Stimulated activated CD4-positive, alpha-beta T cell treated with anti-CD3 and anti-CD28 coated beads, Interleukin-2, amount 100 ng/mL, for 48 hours (primary cell): ENCODE data around the gene PAQR5.

Experiments
- DNase-seq, 2 donors: peaks; one replicate each; pipeline ENCODE4 v3.0.0-alpha.2; 2020

PAQR5 gene

DNA sequence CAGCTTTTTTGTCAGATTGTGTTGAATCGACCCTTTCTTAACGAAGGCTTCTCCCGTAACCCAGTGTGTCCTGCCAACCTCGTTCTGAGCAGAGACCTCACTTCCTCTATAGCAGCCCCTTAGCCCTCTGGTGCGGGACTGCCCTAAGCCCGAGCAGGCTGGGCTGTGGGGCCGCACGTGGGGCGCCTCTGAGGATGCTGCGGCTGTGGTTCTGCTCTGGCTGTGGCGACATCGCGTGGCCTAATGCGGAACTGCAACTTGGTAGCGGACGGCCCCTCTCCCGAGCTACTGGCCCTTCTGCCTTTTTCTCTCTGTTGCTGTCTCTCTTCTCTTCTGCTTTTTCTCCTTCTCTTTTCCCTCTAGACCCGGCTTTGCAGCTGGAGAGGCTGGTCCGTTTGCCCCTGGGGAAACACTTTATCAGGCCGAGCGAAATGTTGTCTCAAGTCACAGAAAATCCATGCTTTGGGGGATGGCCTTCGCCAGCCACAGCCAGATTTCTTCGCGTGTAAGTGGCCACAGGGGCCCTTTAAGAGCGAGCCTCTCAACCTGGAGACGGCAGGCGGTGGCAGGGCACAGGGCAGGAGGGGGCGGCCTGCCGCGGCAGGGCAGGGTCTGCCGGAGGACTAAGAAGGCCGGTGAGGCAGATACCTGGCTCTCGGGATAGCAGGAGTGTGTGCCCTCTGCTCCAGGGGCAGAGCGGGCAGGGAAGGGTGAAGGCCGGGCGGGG lies 96.0 kb downstream of the PAQR5 start:
- DNase-seq, result peak; percentile 91 to 92

DNA sequence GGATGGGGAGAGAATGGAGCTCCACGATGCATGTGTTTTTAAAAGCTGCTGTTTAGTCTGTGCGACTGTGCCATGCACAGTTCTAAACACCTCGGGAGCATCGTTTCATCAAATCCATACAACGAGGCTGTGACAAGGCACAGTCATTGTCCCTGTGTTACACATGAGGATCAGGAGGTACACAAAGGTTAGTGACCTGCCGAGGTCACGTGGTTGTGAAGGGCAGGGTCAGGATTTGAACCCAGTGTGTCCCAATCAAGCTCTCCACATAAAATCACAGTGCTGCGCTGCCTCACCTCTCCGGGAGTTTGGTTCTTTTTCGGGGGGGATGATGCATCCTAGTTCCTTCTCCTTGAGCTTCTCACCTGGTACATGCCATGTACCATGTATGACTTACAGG lies 96.7 kb downstream of the PAQR5 start:
- no peak for DNase-seq

DNA sequence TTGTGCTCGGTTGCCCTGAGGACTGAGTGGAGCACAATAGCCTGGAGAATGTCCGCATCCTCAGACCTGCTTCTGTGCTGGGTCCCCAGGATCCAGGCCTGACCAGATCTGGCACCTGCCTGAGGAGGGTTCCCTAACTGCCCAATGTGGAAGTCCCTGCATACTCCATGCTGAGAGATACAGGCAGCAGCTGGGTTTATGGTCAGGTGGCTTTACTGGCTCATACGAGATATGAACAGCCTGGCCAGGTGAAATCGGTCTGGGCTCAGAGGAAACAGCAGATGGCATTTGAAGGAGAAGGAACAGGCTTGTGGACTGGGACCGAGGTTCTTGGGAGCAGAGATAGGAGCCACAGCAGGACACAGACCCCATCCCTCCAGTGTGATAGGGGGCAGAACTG lies 97.3 kb downstream of the PAQR5 start:
- no peak for DNase-seq

DNA sequence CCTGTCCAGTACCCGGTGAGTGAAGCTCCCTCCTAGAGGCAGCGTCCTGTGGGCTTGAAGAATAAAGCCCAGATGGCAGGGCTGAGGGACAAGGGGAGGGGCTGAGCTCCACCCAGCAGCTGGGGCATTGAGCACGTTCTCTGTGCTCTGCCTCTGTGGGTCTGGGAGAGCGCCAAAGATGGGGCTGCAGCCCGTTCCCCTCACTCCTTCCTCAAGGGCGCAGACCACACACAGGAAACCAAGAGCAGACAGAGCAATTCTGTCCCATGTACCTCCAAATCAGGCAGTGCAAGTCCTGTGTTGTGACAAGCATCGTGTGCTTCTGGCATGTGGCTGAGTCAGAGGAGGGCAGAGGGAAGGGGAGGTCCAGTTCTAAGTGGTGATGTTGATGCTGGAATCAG lies 99.8 kb downstream of the PAQR5 start:
- DNase-seq, result no peak

DNA sequence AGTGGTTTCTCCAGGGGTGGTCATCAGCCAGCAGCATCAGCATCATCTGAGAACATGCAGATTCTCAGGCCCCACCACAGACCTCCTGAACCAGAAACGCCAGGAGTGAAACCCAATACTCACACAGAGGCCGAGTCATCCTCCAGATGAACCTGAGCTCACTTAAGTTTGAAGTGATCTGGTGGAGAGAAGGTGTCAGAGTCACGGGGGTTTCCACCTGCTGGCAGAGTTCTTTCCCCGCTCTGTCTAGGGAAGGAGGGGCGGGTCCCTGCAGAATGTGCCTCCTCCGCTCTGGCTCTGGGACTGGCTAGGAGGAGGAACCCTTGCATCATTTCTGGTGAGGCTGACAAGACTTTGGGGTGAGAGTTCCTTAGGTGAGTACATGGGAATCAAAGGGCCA lies 102.1 kb downstream of the PAQR5 start:
- DNase-seq, result no peak

DNA sequence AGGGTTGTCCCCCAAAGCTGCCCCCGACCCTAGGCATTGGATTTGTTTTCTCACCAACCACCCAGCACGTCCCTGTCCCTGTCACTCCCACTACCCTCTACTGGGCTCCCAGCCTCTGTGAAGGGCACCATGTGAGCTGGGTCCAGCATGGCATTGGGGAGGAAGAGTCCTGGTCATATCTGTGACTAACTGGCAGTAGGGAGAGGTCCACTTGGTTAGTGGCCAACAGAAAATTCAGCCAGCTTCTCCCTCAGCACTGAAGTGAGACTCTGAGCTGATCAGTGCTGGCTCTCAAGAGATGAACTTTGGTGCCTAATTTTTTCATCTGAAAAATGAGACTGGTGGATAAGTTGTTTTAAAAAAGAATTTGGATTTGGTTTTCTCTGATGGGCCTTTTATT lies 104.1 kb downstream of the PAQR5 start:
- DNase-seq, result no peak

DNA sequence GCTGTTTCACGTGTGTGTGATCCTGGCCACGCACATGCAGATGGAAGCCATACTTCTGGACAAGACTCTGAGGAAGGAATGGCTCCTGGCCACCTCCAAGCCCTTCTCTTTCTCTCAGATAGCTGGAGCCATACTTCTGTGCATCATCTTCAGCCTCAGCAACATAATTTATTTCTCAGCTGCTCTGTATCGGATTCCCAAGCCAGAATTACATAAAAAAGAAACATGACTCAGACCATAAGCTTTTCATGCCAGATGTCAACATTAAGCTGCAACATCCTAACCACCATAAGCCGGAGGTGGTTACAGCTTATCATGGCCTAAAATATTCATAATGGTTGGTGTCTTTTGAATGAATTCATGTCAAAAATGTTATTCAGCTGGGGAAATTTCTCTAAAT lies 104.9 kb downstream of the PAQR5 start:
- DNase-seq, result no peak

DNA sequence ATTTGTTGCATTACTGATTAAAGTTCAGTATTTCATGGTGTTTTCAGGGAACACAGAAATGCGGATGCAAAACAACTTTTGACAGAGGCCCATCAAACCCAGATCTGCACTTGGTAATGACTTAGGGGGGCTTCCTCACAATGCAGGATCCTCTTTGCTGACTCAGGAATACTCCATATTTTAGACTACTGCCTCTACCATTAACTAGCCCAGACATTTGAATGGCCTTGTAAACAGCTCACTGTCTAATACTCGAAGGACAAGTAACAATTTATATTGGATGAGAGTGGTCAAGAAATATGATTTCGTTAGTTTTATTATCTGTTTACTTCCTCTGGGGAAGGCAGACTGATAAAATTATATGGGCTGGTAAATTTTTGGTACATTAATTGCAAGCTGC lies 106.4 kb downstream of the PAQR5 start:
- no peak for DNase-seq

DNA sequence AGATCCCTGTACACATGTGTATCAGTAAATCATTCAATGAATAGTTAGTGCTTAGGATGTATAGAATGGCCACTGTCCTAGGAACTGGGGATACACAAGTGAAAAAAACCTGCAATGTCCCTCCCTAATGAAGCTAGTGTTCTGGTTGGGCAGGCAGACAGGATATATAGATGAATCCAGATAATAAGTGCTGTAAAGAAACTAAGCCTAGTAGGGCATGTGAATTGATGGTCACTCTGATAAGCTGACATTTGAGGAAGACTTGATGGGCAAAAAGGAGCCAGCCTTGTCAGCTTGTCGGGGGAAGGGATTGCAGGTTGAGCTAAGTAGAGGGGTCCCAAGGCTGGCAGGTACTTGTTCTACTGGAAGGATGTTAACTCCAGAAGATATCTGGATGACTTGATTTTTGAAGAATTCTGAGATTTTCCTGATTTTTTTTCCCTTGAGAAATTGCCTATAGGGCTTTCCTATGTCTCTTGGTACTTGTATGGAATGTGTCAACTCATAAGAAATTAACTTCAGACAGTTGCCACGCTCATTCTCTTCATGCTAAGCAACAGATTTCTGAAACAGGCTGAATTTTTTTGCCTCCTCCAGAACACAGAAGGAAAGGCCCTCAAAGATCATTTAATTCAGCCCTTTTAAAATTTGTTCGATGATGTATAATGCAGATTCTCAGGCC lies 109.1 kb downstream of the PAQR5 start:
- no peak for DNase-seq

DNA sequence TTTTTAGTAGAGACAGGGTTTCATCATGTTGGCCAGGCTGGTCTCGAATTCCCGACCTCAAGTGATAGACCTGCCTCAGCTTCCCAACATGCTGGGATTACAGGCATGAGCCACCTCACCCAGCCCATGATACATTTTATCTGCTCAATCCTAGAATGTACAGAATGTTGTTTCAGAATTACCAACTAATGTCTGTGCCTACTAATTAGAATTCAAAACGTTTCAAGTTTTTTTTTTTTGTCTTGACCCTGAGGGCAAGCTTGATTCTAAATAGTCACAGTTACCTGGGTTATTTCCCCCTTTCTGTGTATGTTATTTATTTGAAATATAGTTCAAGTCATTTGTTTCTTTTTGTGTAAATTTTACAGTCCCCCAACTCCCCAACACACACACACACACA lies 110.1 kb downstream of the PAQR5 start:
- no peak for DNase-seq

DNA sequence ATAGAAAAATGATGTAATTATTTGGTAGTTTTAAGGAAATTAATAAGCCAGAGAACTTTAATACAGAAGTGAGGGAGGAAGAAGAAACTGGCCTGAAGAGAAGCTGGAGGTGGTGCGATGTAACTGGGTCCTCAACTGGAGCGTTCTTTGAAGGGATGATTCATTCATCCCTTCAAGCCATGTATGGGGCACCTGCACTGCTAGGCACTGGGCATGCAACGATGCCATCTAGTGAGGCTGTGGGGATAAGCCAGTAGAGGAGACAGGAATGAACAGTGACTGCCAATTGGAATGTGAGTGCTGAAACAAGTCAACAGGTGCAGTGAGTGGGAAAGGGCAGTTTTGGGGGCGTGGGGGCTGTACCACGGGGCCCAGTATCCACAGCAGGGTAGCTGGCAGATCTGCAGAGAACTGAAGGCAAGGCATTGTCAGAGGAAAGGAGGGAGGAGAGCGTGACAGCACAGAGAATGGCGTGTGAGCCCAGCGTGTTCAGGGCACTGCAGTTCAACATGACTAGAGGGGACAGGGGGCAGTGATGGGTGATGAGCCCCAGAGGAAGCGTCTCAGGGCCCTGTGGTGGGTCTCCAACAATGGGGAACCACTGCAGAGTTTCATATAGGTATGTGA lies 111.6 kb downstream of the PAQR5 start:
- no peak for DNase-seq

DNA sequence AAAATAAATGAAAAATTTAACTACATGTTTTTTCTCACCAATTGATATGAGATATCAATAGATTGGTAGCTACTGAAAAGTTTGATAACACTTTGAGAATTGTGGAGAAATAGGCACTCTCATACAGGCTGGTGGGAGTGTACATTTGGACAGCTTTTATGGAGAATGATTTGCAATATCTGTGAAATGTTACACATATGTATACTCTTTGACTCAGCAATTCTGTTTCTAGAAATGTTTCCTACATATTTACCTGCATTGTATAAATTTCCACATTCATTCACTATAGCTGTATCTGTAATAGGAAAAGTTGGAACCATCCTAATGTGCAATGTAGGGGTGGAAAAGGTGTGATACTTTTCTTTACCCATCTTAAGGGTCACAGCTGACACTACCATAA lies 113.6 kb downstream of the PAQR5 start:
- DNase-seq, result no peak

DNA sequence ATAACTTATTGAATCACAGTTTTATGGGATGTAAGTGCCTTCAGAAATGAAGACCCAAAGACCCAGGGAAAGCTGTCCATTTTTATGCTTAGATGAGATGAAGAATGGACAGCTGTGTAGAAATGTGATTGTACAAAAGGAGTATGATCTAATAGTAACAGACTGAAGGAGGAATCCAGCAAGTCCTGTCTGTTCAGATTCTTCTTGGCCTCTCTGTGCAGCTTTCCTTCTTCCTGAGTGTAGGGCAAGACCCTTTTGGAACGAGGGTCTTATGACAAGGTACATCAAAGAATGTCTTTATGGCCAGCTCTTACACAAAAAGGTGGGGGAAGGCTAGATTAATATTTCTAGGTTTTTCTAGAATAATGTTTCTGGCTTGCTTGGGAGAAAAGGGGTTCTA lies 114.0 kb downstream of the PAQR5 start:
- no peak for DNase-seq

DNA sequence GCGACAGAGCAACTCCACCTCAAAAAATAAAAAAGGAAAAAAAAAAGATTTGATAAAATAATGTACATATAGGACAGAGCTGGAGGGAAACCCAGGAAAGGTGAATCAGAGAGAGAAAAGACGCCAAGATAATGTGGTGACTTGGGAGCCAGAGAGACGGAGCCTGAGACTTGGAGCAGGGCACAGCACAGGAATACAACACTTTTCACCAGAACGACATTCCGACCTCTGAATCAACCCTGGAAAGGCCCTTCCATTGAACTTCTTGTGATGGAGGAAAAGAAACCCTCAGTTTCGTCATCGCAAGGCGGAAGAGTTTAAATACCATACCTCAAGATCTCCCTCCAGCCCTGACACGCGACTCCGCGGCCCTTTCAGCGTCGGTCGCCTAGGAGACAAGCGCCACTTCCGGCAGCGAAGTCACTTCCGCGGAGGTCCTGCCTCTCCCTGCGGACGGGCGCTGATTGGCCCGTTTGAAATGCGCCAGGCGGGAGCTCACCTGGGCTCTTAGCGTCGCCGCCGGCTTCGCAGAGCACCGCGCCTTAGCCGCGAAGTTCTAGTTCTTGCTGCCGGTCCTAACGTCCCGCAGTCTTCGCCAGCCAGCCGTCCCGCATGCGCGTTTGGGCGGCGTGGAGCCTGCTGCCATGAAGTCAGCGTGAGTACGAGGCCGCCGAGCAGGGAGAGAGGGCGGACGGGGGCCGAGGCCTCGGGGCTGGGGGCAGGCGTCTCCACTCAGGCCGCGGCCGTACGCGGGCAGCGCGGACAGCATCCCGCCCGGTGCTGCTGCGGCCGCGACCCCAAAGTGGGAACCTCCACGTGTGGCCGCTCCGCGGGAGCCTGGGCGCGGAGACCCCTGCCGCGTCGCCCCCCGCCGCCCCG lies 115.3 kb downstream of the PAQR5 start, which contains the start of gene KIF23:
Gene KIF23 (plus strand): TSS at position 528 of the 879 bp plus-strand sequence. CDS start 117 bp downstream, at position 645.
- peak; percentile 87 for DNase-seq

DNA sequence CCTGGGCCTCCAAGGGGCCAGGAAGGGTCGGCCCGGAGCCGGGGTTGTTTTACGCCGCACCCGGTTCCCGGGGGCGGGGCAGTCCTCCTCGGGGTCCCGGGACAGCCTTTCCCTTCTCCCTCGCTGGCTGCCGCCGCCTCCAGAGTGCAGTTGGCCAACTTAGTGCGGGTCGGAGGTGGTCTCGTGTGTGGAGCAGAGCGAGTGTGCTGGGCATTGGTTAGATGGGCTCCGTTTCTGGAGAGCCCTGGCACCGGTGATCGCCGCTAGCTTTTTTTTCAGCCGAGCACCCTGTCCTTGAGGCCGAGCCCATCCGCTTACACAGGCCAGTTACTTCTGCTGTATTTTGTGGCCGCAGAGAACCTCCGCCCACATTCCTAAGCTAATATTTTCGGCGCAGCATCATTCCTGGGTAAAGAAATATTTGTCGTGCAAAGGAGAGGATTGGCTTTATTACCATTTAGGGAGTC lies 116.0 kb downstream of the PAQR5 start:
- DNase-seq, result no peak

DNA sequence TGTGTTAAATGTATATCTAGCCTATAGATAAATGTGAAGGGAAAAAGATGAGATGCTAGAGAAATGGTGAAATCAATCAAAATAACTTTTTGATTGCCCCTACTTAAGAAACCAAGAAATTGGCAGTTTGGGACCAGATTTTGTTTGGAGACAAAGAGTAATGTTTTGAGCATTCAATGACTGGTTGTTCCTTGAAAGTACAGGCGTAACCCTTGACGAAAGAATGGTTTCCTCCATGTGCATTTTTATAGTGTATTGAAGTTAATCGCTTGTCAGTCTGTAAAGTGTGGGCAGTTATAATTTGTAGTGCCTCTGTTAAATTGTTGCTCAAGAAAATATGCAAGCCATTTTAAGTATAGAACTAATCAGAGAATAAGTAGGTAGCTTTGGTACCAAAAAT lies 116.7 kb downstream of the PAQR5 start:
- no peak for DNase-seq

DNA sequence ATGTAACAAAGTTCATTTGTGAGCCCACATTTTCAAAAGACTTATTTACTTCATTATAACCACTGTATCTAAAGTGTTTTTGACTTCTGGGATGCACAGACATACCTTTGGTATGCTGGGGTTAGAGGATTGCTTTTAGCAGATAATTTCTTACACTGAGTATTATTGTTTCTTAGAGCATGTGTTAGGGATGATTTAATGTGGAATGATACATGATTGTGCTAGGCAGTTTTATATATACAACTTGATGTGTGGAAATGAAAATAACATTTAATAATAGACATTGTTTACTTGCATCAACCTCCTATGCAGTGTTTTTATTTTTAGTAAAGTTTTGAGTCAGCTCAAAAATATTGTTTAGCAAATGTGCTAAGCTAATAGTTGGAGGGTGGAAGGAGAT lies 118.9 kb downstream of the PAQR5 start:
- no peak for DNase-seq

DNA sequence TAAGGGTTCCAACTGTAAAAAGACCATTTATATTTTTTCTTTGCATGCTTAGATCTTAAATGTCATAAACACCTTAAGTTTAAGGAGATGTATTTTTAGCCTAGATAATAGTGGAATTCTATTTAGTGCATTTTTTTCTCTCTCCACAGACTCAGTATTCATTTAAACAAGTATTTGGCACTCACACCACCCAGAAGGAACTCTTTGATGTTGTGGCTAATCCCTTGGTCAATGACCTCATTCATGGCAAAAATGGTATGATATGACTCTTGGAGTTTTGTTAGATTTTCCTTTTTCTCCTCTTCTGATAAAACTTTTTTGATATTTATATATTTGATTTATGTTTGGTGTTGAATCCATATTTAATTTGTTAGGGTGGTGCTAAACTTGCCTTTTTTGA lies 122.8 kb downstream of the PAQR5 start:
- DNase-seq, result no peak

DNA sequence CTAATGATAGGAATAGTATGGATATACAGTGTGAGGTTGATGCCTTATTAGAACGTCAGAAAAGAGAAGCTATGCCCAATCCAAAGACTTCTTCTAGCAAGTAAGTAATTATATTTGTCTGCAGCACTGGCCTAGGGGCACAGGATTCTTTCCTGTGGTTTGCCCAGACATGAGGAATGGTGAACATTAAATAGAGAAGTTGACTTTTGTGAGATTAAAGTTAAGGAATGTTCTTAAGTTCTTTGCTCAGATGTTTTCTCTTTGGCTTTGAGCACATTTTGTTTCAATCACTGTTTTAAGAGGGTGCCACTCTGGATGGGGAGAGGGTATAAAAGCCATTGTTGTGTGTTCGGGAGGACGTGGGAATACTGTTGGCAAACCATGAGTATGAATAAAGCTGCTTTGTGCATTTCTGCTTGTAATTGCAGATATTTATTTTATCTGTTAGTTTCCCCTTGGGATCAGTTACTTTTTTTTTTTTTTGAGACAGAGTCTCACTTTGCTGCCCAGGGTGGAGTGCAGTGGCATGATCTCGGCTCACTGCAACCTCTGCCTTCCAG lies 123.7 kb downstream of the PAQR5 start:
- DNase-seq, result no peak

DNA sequence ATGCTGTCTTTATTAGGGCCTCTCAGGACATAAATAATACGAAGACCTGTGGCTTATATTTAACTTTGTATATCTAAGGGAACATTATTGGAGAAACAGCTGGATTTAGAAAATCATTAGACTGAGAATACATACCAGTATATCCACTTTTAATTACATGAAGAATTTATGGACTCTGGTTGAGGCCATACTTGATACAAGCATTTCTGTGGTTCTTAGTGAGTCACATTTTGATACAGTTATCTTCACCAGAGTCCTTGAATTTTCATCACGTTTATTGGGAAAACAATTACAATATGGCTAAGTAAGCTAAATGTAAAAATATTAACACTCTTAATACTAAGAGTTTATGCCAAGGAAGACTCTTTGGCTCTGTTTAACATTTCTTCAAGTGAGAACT lies 125.3 kb downstream of the PAQR5 start:
- DNase-seq, result no peak

DNA sequence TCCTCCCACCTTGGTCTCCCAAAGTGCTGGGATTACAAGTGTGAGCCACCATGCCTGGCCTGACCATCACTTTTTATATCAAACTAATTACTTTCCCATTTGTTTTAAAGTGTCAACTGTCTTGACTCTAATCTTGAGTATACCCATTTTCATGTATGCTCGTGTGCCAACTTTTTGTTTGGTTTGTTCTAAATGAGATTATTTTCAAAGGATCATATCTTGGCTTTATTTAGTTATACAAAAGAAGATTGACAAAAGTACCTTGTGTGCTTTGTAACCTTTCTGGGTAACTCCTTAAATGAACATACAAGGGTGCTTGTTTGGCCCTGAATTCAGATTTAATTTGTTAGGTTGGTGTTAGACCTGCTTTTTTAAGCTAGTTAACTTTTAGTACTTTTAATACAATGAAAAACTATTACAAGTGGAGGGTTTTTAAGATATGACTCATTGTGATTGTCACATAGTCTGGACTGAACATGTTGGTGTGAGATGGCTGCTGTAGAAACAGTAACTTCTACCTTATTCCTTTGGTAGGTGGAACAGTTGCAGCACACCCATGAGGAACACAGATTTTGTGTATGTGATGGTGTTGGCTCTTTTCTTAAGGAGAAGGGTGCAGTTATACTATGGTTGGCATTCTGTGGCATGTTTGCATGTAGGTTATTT lies 126.2 kb downstream of the PAQR5 start:
- no peak for DNase-seq

DNA sequence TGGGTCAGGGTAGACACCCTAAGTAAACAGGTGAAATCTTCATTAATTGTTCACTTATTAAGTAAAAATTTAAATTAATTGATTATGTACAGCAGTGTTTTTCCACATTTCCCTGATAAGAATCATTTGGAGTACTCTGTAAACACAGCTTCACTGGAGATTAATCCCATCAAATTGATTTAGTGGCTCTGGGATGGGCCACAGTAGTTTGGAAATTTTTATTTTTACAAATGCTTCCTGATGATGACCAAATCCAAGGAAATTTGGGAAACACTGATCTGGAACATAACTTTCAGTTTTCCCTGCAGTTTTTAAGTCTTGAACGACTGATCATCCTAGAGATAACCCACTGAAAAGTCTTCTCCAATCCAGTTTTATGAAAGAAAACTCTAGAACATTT lies 135.1 kb downstream of the PAQR5 start:
- DNase-seq, result no peak
